HG03378 (cell line): ENCODE results near the gene MFSD2A.
"Not testable (repeated sequence)": the region's sequence is repeated elsewhere in the genome, so short reads cannot be mapped to it uniquely, and the experiment has no call there.

Source experiments
- ATAC-seq: cut with Tn5 transposase; IDR thresholded peaks from one replicate; pipeline ENCODE4 v1.9.1; 2021; ENCODE audit warnings: mild to moderate bottlenecking, moderate library complexity; ENCODE audit not compliant: unreplicated experiment

Gene MFSD2A

DNA sequence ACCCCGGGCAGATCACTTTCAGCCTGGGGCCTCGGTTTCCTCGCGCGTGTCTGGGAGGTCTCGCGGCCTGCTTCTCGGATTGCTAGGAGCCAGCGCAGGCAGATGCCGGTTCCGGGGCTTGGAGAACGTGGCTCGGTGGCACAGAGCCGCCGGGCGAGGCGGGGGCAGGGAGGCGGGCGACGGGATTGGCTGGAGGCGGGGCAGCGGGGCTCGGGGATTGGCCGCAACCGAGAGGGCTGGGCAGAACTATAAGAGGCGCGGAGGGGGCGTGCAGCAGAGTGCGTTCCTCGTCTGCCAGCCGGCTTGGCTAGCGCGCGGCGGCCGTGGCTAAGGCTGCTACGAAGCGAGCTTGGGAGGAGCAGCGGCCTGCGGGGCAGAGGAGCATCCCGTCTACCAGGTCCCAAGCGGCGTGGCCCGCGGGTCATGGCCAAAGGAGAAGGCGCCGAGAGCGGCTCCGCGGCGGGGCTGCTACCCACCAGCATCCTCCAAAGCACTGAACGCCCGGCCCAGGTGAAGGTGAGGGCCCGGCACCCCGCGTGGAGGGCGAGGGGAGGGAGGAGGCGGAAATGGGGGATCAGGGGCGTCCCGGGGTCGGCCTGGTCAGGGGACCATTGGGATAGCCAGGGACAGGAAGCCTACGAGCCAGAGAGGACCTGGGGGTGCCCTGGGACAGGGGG is at the start of gene MFSD2A:
TSS of gene MFSD2A (plus strand) at position 276 of the 677 bp plus-strand sequence. CDS start at position 424, 148 bp downstream.
- ATAC-seq, result no peak

- no peak for ATAC-seq
Measured at GRCh38 chr1:39905172-39905571, 49.8 kb upstream of the MFSD2A start.

GRCh38 chr1:39907528-39908453 is 47.2 kb upstream of the MFSD2A start:
- no peak for ATAC-seq

- ATAC-seq, result no peak
Measured at GRCh38 chr1:39908534-39908933, 46.4 kb upstream of the MFSD2A start.

DNA sequence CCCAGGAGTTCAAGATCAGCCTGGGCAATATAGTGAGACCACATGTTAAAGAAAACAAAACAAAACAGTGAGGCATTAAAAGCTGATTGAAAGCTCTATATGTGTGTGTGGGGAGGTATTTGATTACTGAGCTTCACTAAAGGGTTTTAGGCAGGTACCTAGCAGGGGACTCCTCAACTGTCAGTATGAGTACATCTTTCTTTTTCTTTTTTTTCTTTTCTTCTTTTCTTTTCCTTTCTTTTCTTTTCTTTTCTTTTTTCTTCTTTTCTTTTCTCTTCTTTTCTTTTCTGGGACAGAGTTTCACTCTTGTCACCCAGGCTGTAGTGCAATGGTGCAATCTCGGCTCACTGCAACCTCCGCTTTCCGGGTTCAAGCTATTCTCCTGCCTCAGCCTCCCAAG is 44.7 kb upstream of the MFSD2A start:
- ATAC-seq, result no peak

GRCh38 chr1:39913136-39913535 is 41.8 kb upstream of the MFSD2A start:
- not testable (repeated sequence) for ATAC-seq

DNA sequence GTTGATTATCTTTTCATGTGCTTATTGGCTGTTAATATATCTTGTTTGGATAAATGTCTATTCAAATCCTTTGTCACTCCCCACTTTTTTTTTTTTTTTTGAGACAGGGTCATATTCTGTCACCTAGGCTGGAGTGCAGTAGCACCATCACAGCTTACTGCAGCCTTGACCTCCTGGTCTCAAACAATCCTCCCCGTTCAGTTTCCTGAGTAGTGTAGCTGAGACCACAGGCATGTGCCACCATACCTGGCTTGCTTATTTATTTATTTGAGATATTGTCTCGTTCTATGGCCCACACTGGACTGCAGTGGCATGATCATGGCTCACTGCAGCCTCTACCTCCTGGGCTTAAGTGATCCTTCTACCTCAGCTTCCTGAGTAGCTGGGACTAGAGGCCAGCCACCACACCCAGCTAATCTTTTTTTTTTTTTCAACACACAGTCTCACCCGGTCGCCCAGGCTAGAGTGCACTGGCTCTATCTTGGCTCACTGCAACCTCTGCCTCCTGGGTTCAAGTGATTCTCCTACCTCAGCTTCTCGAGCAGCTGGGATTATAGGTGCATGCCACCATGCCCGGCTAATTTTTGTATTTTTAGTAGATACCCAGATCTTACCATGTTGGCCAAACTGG is 39.3 kb upstream of the MFSD2A start:
- ATAC-seq, result no peak

GRCh38 chr1:39917825-39918224 is 37.1 kb upstream of the MFSD2A start:
- ATAC-seq, result no peak

DNA sequence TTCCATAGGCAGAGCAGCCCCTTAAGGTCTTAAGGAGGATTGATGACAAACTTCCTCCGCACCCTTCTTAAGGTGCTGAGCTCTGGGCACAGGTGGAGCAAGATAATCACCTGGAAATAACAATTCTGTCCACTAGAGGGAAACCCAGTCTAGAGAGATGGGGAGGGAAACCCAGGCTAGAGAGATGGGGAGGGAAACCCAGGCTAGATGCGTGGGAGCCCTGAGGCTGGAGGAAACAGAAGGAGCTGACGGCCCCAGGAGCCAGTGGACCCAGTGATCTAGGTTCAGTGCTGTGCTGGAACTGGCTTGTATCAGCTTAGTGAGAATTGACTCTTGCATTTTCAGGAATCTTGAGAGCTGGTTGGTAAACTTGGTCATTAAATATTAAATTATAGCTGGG is 35.4 kb upstream of the MFSD2A start:
- ATAC-seq, result no peak

DNA sequence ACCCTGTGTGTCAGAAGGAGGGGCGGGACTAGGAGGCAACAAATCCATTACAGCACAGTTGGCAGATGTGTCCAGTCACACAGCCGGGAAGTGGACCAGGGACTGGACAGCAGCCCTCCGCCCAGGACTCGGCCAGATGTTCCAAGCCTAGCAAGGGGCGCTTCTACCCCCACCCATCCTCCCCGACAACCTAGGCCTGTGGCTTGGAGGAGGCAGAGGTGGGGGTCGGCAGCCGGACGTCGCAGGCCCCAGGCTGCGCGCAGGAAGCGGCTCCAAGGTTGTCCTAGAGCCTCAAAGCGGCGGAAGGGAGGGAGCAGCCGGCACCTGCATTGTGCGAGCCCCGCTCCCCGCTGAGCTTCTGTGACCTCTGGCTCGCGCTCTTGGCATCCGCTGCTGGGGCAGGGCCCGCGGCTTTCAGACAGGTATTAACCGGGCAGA is 32.7 kb upstream of the MFSD2A start:
- ATAC-seq, result no peak

GRCh38 chr1:39925721-39926342 is 29.1 kb upstream of the MFSD2A start:
- no peak for ATAC-seq

DNA sequence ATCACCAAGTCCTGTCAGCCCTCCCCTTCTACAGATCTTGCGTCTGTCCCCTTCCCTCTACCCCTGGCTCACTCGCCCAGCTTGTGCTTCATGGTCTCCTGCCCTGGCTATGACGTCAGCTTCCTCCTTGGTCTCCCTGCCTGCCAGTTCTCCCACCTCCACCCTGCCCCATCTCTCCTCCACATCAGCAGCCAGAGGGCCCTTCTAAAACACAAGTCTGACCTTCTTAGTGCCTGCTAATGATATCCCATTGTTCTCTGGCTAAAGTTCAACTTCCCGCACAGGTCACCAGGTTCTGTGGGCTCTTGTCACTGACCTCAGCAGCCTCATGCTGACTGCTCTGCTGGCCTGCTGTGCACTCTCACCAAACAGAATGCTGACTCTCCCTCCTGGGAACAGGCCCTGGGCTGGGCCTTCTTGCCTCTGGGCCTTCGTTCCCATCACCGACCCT is 28.6 kb upstream of the MFSD2A start:
- ATAC-seq, result no peak

DNA sequence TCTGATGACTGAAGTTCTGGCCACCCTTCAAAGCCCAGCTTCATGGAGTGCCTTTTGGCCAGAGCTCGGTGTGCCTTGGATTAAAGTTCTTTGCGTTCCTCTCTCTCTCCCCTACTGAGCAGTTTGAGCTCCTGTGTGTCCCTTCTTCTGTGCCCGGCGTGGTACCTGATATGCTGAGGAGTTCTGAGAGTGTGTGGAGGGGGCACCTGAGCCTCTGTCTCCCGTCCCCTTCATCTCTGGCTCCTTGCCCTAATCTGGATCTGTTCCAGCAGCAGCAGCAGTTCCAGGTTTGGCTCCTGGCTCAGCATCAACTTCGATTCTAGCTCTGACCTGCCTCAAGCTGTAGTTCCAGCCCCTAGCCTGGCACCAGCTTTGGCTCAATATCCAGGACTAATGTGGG is 28.1 kb upstream of the MFSD2A start:
- no peak for ATAC-seq

DNA sequence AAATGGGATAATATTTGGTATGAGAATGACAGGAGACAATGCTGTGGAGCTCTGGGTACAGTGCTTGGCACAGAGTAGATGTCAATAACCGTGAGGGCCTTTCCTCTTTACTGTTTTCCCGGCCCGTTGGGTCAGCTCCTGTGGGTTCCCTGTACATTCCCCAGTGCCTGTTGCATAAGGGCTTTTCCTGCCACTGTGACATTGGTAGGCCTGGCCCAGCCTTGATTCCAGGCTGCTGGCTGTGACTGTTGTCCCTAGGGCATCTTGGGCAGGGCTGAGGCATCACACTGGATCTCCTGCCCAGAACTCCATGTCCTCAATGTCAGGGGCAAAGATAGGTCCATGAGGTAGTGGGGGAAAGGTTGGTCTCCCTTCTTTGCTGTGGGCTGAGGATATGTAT is 27.4 kb upstream of the MFSD2A start:
- no peak for ATAC-seq

- ATAC-seq, result no peak
Measured at GRCh38 chr1:39928809-39929587, 25.9 kb upstream of the MFSD2A start.

- ATAC-seq, result no peak
Measured at GRCh38 chr1:39933956-39934941, 20.7 kb upstream of the MFSD2A start.

DNA sequence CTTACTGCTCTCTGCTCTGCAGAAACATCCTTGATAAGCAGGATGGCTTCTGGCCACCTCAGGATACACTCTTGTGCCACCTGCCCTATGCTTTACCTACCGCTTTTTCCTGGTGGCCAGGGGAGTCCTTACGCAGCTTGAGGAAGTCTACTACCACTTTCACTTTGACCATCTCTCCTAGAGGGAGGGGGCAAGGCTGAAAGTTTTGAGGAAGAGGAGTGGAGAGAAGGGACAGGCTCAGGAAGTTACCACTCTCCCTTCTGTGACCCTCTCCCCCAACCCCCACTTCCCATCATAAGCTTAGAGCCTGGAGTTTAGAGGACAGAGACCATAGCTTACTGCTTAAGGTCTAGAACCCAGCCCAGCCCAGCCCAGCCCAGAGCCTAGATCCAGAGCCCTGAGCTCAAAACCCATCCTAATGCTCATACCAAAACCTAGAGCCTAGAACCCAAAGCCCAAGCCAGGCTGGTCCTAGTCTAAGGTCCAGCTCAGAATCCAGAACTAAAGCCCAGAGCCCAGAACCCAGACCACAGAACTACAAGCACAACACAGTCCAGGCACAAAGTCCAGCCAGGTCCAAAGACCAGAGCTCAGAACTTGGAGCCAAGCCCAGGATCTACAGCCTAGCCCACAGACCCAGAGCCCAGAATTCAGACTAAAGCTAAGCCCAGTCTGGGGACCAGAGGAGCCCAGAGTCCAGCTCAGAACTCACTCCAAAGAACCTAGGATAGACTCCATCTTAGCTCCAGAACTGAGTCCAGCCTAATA is 18.0 kb upstream of the MFSD2A start:
- ATAC-seq, result no peak

GRCh38 chr1:39938856-39939255 is 16.1 kb upstream of the MFSD2A start:
- ATAC-seq, result no peak
